ENCODE data around the gene ZFC3H1.
"Not testable (repeated sequence)": the region's sequence is repeated elsewhere in the genome, so short reads cannot be mapped to it uniquely, and the experiment has no call there.

Gene ZFC3H1

GRCh38 chr12:71569885-71570284, 93.8 kb downstream of the ZFC3H1 start:
- DNase-seq: not testable (repeated sequence)

- no peak for DNase-seq
Observed at GRCh38 chr12:71567537-71567936, 96.1 kb downstream of the ZFC3H1 start.

- no peak for DNase-seq
Observed at GRCh38 chr12:71566655-71567054, 97.0 kb downstream of the ZFC3H1 start.

GRCh38 chr12:71565535-71565934, 98.1 kb downstream of the ZFC3H1 start:
- no peak for DNase-seq

- DNase-seq: no peak
Observed at GRCh38 chr12:71562676-71563595, 100.7 kb downstream of the ZFC3H1 start.
